GM12891 (cell line): Measurements from ENCODE around the gene APAF1.

ENCODE experiments used
- PAX5 ChIP-seq: IDR thresholded peaks from 2 replicates; pipeline ENCODE4 v1.6.1; 2011; ENCODE audit warnings: low read length, moderate library complexity, mild to moderate bottlenecking; ENCODE audit not compliant: insufficient read depth, severe bottlenecking
- POLR2A ChIP-seq: IDR thresholded peaks from 2 replicates; pipeline ENCODE4 v1.6.1; 2011; ENCODE audit warnings: low read depth, low read length, control low read depth
- POLR2AphosphoS5 ChIP-seq: IDR thresholded peaks from 2 replicates; pipeline ENCODE4 v1.6.1; 2011; ENCODE audit warnings: low read depth, low read length, control low read depth
- POU2F2 ChIP-seq: IDR thresholded peaks from 2 replicates; pipeline ENCODE4 v1.6.1; 2011; ENCODE audit warnings: low read depth, mild to moderate bottlenecking, control low read depth, low read length, moderate library complexity
- SPI1 ChIP-seq: IDR thresholded peaks from 2 replicates; pipeline ENCODE4 v1.6.1; 2011; ENCODE audit warnings: low read depth, low read length, control low read depth
- TAF1 ChIP-seq: IDR thresholded peaks from 2 replicates; pipeline ENCODE4 v1.6.1; 2011; ENCODE audit warnings: low read depth, low read length, control low read depth

GRCh38 chr12:98679611-98680005 lies 34.5 kb downstream of the APAF1 start:
- TF ChIP-seq POLR2AphosphoS5 (no peak), TAF1 (no peak), POLR2A (no peak), POU2F2 (no peak), PAX5 (no peak), SPI1 (no peak)
